UCSD-AML1 (cell line): Measurements from ENCODE around the gene CLRN1.
"Not testable (repeated sequence)": the region's sequence is repeated elsewhere in the genome, so short reads cannot be mapped to it uniquely, and the experiment has no call there.

Source experiments
- DNase-seq: peaks from one replicate; lab custom pipeline; 2025; ENCODE audit not compliant: unreplicated experiment; lab: John Stamatoyannopoulos, UW

Gene CLRN1, protein sequence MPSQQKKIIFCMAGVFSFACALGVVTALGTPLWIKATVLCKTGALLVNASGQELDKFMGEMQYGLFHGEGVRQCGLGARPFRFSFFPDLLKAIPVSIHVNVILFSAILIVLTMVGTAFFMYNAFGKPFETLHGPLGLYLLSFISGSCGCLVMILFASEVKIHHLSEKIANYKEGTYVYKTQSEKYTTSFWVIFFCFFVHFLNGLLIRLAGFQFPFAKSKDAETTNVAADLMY

DNA sequence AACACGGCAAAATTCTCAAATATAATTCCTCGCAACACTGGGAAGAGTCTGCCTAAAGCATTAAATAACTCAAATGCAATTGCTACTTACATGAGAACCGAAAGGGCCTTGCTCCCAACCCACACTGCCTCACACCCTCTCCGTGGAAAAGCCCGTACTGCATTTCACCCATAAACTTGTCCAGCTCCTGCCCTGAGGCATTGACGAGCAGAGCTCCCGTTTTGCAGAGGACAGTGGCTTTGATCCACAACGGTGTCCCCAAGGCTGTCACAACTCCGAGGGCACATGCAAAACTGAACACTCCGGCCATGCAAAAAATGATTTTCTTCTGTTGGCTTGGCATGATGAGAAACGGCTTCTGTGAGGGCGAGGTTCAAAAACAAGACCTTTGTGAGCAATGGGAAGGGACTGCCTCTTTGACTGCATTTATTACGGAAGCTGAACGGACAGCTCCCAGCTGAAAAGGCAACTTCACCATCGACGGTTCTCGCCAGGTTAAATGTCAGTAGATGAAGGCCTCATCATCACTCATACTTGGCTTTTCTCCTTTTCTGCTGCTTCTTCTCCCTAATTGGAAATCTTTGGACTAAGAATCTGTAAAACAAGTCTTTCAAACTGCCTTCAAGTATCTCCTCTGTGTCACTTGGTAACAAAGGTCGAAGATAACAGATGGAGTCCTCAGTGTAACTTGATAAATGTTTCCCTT is at the start of gene CLRN1:
Gene CLRN1, minus strand, starts transcription at position 362 of the 706 bp plus-strand sequence. Its CDS starts 19 bp downstream, at position 343.
- no peak for DNase-seq

DNA sequence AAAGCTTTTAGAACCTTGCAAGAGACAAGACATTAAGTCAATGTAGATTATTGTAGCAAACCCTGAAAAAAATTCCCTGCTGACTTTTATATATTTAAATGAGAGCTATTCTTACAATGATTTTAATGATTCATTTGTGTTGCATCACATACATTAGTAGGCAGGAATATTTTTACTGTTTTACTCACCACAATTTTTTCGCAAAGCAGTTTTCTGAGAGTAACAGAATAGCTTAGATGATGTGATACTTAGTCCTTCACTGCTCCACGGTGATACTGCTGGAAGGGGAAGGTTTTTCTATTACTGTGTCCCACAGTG is 43.9 kb upstream of the CLRN1 start:
- DNase-seq, result no peak

DNA sequence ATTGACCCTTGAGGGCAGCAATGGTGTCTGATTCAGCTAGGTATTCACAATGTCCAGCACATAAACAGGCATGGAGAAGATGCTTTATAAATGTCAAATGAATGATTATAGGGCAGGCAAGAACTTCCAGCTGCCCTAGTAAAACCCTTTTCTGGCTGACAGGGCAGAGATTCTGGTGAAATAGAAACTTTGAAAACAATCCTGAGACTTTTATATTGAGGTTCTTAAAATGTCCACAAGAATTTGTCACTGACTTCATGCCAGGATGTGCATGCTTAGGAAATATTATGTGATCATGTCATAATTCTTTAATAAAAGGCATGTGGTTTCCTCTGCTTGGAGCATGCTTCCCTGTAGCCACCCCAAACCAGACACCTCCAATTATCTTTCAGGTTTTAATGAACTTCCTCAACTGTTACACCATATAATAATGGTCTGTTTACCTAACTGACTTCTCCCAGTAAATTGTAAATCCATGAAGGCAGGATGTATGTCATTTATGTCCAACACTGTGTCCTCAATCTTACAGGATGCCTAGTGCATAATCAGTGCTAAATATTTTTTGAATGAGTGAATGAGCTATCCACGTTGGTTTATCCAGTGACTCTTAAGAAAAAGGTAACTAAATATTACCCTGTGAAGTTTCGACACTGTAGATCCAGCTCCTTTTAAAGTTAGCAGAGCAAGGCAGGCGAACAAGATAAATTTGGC is 43.4 kb upstream of the CLRN1 start:
- DNase-seq, result no peak

DNA sequence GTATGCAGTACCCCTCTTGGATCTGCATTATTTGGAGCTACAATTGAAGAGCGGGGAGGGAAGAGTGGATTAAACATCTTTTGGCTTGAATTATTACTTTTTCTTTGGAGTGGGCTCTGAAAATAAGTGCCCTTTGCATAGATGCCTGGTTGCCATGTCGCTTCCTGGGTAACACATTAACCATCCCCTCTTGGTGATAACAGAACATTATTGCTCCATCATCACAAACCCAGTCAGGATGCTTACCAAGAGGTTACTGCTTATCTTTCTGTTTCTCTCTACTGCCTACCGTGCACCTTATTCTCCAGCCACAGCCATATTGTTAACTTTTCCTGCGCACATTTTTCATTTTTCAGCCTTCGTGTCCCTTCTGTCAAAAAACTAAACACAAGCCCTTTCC is 42.7 kb upstream of the CLRN1 start:
- DNase-seq, result no peak

DNA sequence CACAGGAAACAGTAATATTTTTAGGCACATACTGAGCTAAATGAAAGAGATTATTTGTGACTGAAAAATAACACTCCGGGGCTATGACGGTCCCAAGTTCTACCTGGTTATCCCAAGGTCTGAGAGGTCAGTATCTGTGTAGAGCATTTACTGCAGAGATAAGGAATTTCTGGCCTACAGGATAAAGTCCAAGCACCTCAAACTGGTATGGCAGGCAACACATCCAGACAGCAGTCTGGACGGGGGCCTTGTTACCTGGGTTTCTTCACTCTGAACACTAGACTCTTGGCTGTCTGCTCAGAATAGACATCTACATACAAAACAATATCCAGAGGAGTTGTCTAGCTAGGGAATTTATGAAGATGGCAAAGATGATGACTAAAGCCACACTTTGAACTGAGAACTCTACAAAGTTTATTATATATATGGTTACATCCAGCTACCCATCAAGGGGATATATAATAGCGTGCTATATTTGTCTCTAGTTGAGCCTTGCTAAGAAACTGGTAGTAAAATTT is 42.0 kb upstream of the CLRN1 start:
- no peak for DNase-seq

DNA sequence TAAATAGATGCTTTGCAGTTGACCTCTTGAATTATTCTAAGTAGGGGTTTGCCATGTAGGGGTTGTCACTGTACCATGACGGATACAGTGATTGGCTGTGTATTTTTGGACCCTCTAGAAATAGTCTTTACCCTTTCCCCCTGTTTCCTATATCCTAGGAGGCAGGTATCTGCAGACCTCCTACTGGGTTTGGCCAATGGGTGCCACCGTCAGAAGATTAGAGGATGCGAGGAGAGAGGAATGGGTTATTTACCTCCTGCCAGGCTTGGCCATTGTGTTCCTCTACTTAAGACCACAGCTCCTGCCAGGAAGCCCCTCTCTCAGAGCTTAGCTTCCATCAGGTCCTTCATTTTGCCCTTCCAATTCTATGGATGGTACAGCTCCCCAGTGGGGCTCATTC is 40.2 kb upstream of the CLRN1 start:
- no peak for DNase-seq

DNA sequence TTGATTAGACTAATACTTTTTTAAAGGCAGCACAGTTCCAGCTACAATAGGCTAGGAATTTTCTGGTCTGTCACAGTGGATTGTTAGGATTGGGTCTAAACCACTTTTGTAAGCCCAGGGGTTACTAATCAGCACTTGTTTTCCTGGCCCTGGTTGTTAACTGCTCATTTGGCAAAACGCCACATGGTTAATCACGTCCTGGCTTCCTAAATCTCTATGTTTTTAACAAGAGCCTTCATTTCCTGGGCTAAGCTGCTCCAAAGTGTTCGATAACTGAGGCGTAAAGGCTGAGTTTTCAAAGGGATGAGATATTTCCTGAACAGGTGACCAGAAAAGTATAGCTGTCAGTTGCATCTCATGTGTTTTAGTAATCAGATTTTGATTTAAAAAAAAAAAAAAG is 38.9 kb upstream of the CLRN1 start:
- no peak for DNase-seq

DNA sequence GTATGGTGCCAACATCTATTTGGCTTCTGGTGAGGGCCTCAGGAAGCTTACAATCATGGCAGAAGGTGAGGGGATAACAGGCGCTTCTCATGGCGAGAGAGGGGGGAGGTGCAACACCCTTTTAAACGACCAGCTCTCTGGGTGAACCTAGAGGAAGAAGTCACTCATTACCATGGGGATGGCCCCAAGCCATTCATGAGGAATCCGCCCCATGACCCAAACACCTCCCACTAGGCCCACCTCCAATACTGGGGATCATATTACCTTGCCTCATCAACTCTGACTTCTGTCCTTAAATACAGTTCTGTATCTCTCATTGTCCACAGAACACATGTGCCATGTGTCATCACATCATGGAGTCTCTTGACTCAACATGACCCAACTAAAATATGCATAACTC is 37.5 kb upstream of the CLRN1 start:
- no peak for DNase-seq

DNA sequence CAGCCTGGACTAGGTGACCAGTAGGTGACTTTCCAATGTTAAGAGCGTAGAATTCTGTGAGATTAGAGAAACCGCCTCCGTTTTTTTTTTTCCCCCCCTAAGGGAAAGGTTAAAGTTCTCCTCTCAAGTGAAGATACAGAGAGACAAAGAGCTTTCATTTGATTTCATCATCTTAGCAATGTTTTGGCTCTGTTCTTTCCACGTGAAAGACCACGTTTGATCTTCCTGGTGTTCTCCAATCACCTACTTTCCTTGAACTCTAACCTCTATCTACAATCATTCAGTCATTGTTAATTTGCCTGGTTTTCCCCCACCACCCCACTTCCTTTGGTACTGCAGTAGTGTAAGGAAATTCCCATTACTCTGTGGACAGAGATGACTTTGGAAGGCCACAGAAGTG is 36.9 kb upstream of the CLRN1 start:
- DNase-seq, result no peak

DNA sequence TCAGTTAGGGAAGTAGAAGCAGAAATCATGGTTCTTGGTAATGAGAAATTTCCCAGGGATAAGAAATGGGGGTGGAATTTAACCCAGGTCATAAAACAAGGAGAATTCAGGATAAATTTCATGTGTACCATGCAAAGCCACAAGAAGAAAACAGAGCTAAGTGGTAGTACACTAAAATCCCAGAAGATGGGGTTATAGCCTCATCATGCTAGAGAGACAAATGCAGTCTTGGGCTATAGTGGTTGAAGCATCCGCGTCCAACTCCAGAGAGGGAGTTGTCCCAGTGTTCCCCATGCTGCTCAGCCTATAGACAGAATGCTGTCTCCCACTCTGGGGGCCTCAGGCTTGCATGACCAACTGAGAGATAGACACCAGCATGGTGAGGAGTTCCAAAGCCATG is 36.2 kb upstream of the CLRN1 start:
- no peak for DNase-seq

DNA sequence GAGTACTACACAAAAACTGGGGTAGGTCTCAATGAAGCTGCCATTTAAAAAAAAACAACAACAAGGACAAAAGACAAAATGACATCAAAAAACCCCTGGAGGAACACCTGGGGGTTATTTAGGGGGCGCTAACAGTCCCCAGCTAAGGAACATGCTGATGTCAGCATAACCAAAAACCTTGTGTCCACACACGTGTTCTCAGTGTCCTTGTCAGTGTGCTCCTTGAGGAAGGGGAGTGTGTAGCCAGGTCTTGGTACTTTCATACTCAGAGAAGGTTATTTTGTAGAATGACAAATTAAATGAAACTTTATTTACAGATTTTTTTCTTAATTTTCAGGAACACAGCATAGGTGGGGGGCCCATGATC is 31.2 kb upstream of the CLRN1 start:
- no peak for DNase-seq

DNA sequence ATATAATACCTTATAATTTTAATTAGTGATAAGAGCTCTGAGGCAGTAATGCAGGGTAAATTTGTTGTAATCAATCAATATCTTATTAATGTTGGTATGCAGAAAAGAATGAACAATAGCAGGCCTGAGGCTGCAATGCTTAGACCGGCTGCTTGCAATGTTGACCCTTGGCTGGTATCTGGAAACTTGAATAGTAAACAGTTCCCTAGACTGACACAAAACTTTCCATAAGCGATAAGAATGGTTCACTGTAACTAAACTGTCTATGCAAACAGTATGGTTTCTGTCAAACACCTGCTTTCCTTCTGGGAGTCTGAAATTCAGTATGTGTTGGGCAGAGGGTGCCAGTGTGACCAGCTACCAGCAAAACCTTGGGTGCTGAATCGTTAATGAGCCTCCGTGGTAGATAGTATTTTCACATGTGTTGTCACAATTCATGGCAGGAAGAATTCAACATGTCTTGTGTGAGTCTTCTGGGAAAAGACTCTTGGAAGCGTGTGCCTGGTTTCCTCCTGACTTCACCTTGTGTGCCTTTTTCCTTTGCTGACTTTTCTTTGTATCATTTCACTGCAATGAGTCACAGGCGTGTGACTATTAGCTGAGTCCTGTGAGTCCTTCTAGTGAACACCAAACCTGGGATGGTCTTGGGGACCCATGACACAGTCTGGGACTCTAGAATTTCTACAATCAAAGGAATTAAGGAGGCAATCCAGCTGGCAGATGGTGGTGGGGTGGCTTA is 30.7 kb upstream of the CLRN1 start:
- DNase-seq, result no peak

DNA sequence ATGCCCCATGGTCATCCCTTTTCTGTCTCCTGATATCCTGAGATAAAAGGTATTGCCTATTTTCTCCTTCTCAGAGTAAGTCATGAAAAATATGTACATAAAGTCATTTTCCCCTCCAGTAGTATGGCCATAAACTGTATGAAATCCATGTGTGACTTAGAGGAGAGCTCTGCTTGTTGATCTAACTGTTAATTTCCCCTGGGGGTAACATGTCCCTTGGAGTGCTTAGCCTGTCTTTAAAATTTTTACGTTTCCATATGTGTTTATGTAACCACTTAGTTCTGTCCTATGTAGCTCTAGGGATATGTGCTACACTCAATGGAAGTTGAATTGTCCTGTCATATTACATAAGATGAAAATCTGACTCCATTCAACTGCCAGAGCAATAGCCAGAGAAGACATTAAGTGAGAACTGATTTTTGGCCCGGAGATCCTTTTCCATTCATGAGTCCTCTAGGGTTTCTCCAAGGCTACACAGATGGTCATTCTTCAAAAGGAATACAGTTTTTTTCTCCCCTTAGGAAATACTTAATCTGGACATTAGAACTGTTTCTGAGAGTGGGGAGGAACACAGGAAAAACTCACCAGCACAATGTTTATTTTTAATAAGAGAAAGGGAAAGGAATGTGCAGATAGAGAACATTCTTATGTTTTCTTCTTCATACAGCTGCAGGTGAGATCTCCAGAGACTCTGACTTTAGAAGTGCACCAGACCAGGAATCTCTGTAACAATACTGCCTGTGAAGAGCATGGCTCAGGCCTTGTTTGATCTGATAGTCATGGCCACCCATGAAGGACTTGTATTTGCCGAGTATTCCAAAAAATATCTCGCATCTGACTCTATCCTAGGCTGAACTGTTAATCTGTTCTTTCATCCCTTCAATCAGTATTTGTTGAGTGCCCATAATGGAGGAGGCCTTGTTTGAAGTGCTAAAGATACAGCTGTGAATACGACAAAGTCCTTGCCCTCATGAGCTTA is 29.8 kb upstream of the CLRN1 start:
- DNase-seq, result no peak

DNA sequence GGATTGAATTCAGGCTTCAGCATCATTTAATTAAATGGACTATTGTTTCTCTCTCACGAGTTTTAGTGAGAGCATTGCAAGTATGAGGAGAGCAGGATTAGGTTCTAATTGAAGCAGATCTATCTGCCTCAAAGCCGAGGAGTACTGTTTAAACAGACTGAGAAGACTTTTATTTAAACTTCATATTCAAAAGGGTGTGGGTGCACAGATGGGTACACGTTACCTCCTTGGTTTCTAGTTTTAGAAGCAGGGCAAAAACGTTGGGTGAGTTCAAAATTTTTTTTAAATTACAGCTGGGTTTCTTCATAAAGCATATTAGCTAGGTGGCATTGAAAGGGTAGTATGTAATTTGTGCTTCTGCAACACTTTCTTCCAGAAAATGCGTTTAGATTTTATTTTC is 26.5 kb upstream of the CLRN1 start:
- no peak for DNase-seq

DNA sequence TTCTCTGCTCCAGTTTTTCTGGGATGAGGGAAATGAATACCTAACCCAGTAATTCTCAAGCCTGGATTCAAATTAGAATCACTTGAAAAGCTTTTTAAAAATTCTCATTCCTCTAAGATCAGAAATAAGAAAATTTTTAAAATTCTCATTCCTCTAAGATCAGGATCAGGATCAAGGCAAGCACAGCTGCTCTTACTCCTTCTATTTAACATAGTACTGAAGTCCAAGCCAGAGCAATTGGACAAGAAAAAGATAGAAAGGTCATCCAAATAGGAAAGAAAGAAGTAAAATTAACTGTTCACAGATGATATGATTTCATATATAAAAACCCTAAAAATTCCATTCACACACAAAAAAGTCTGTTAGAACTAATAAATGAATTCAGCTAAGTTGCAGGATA is 24.2 kb upstream of the CLRN1 start:
- no peak for DNase-seq

DNA sequence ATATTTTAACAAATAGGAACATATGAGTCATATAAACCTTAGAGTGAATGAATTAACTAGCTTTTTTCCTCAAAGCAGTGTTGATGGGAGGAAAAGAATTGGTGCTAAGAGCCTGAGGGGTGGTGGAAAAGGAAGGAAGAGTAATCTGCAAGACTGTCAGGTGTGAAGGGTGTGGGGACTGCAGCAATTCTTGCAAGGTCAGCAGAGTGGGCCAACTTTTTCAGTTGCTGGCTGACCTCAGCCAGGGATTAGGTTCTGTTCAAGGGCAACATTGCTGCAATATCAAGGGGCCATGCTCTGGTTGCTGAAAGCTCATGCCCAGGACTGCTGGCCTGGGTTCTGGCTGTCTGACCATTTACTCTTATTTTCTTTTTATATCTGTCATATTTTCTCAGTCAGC is 23.0 kb upstream of the CLRN1 start:
- DNase-seq, result no peak

DNA sequence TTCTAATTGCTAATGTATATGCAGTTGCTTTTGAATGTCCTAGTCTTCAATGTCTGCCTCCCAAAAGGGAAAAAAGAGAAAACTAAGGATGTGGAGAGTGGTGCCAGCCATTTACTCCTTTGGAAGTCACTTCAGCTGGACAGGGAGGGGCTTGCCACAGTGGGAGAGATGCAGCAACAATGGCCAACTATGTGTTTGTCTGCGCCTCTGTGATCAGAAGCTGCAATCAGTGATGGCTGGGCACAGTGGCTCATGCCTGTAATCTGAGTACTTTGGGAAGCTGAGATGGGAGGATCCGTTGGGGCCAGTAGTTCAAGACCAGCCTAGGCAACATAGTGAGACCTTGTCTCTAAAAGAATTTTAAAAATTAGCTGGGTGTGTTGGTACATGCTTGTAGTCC is 16.7 kb upstream of the CLRN1 start:
- DNase-seq, result no peak

DNA sequence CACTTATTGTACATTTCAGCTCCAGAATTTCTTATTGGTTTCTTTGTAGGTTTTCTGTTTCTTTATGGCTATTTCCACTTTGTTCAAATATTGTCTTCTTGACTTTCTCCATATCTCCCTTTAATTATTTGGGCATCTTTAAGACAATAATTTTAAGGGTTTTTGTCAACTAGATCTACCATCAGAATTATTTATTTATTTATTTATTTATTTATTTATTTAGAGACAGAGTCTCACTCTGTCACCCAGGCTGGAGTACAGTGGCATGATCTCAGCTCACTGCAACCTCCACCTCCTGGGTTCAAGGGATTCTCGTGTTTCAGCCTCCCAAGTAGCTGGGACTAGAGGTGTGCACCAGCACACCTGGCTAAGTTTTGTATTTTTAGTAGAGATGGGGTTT is 15.9 kb upstream of the CLRN1 start:
- not testable (repeated sequence) for DNase-seq

DNA sequence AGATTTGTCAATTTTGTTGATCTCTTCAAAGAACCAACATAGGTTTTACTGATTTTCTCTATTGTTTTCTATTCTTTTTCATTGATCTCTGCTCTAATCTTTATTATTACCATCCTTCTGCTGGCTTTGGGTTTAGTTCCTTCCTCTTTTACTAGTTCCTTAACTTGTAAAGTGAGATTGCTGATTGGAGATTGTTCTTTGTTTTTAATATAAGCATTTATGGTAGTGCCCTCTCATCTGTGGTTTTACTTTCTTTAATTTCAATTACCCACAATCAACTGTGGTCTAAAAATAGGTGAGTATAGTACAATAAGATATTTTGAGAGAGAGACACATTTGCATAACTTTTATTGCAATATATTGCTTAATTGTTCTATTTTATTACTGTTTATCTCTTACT is 13.2 kb upstream of the CLRN1 start:
- DNase-seq, result no peak

DNA sequence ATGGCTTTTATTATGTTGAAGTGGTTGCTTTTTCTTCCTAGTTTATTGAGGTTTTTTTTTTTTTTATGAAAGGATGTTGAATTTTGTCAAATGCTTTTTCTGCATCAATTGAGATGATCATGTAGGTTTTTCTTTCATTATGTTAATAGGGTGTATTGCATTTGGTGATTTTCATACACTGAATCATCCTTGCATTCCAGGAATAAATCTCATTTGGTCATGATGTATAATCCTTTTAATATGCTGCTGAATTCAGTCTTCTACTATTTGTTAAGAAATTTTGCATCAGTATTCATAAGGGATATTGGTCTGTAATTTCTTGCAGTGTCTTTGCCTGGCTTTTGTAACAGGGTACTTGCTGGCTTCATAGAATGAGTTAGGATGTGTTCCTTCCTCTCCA is 11.5 kb upstream of the CLRN1 start:
- no peak for DNase-seq
